IPS DF 19.7 (cell line): ENCODE data around the gene RAB7A.
"Not testable (repeated sequence)": the region's sequence is repeated elsewhere in the genome, so short reads cannot be mapped to it uniquely, and the experiment has no call there.

Experiments
- DNase-seq: peaks from one replicate; pipeline ENCODE4 v3.0.0-alpha.2; 2013; ENCODE audit warnings: low read depth, low spot score

RAB7A gene

GRCh38 chr3:128815318-128816064 lies 89.5 kb downstream of the RAB7A start:
- no peak for DNase-seq

- DNase-seq: no peak
Measured at GRCh38 chr3:128818186-128818787, 92.3 kb downstream of the RAB7A start.

- DNase-seq: no peak
Measured at GRCh38 chr3:128820252-128820839, 94.4 kb downstream of the RAB7A start.

GRCh38 chr3:128823008-128823407 lies 97.0 kb downstream of the RAB7A start:
- DNase-seq: no peak

- DNase-seq: no peak
Measured at GRCh38 chr3:128823631-128824030, 97.6 kb downstream of the RAB7A start.

- DNase-seq: no peak
Measured at GRCh38 chr3:128824132-128824850, 98.3 kb downstream of the RAB7A start.

GRCh38 chr3:128825117-128825725 lies 99.2 kb downstream of the RAB7A start:
- DNase-seq: no peak

GRCh38 chr3:128829087-128829486 lies 103.1 kb downstream of the RAB7A start:
- not testable (repeated sequence) for DNase-seq

- not testable (repeated sequence) for DNase-seq
Measured at GRCh38 chr3:128829925-128830625, 104.1 kb downstream of the RAB7A start.

- not testable (repeated sequence) for DNase-seq
Measured at GRCh38 chr3:128830762-128831161, 104.8 kb downstream of the RAB7A start.

GRCh38 chr3:128832979-128833378 lies 107.0 kb downstream of the RAB7A start:
- not testable (repeated sequence) for DNase-seq

- DNase-seq: no peak
Measured at GRCh38 chr3:128835096-128835495, 109.1 kb downstream of the RAB7A start.

GRCh38 chr3:128841926-128842920 lies 116.2 kb downstream of the RAB7A start:
- no peak for DNase-seq

GRCh38 chr3:128844502-128844901 lies 118.5 kb downstream of the RAB7A start:
- DNase-seq: no peak

- DNase-seq: no peak
Measured at GRCh38 chr3:128845119-128845777, 119.3 kb downstream of the RAB7A start.

GRCh38 chr3:128845778-128846485 lies 119.9 kb downstream of the RAB7A start:
- DNase-seq: peak; percentile 35

- DNase-seq: no peak
Measured at GRCh38 chr3:128846486-128846891, 120.5 kb downstream of the RAB7A start.

- no peak for DNase-seq
Measured at GRCh38 chr3:128847666-128848370, 121.8 kb downstream of the RAB7A start.
